Measurements from ENCODE around the gene CTDP1. TPM values are rescaled to one million over a fixed set of nuclear protein-coding genes. Genes with fewer than 3 reads are reported as not detected.

Gene CTDP1
- total RNA-seq, 1 experiment from 2014 or later: 33.7 TPM

GRCh38 chr18:79697178-79697577, 17.6 kb downstream of the CTDP1 start:
- Mint-ChIP-seq H3K27me3 (ENCODE audit: low read depth) (no peaks in the 10 kb centered on the region), H3K36me3 (ENCODE audit: insufficient read depth in 1 of 3, low read depth in 3 of 3) (peaks cover 28 to 56% (median 51%) of the 10 kb centered on the region in 3 experiments; a peak in 6 of 7 replicates), H3K27ac (no peak overlapping the region; a peak in 1 of 7 replicates), H3K4me1 (peaks cover 8 to 13% of the 10 kb centered on the region in 2 experiments), H3K9me3 (no peaks in the 10 kb centered on the region), H3K4me3 (no peak overlapping the region)
- DNase-seq: no peak
- Histone ChIP-seq H3K4me1 (ENCODE audit: insufficient read depth, low read length) (no peaks in the 10 kb centered on the region), H3K23me2 (ENCODE audit: insufficient read length, low read depth, low read length, poor library complexity, severe bottlenecking) (no peaks in the 10 kb centered on the region), H2BK5ac (ENCODE audit: insufficient read length, low read length) (no peak overlapping the region), H4K20me1 (ENCODE audit: control insufficient read depth, insufficient read depth, insufficient read length) (peaks cover 2% of the 10 kb centered on the region), H4K8ac (replicated peaks; ENCODE audit: insufficient read length, low read depth, low read length) (no peak overlapping the region), H2BK120ac (ENCODE audit: low read depth, low read length, poor library complexity, severe bottlenecking) (no peak overlapping the region), H3T11ph (ENCODE audit: low read length) (no peak overlapping the region), H4K5ac (ENCODE audit: insufficient read length, low read depth, low read length) (no peak overlapping the region), H3K9ac (ENCODE audit: extremely low read depth, insufficient read length, low read length) (no peak overlapping the region), H3K27me3 (ENCODE audit: insufficient read depth, low read length) (no peaks in the 10 kb centered on the region), H2BK20ac (ENCODE audit: low read depth, low read length, poor library complexity, severe bottlenecking) (no peak overlapping the region), H2BK12ac (ENCODE audit: insufficient read length, low read depth, low read length) (no peak overlapping the region), H3K4me2 (ENCODE audit: insufficient read depth, insufficient read length, low read length) (no peak overlapping the region), H2BK15ac (ENCODE audit: low read depth, low read length) (no peak overlapping the region), H3K14ac (ENCODE audit: insufficient read depth, low read length) (no peak overlapping the region), H3K9me3 (ENCODE audit: control insufficient read depth, low read depth, low read length) (no peaks in the 10 kb centered on the region), H3K79me1 (ENCODE audit: insufficient read depth, low read depth, low read length, poor library complexity, severe bottlenecking) (peaks cover 6% of the 10 kb centered on the region), H3K27ac (ENCODE audit: insufficient read length, low read depth, low read length) (no peak overlapping the region), H2AFZ (ENCODE audit: low read length) (no peak overlapping the region), H3K4ac (ENCODE audit: low read depth, low read length) (no peak overlapping the region), H3K23ac (ENCODE audit: insufficient read length, low read depth, low read length) (no peak overlapping the region), H3K79me2 (ENCODE audit: insufficient read depth, low read length) (peaks cover 8% of the 10 kb centered on the region; the same call in 1 of the 2 replicates), H2AK5ac (ENCODE audit: insufficient read length, low read length) (no peak overlapping the region), H3K56ac (ENCODE audit: insufficient read length, low read depth, low read length) (no peak overlapping the region), H4K91ac (ENCODE audit: insufficient read length, low read depth, low read length) (no peak overlapping the region), H3K18ac (ENCODE audit: insufficient read length, low read depth, low read length) (no peak overlapping the region)
- no peak for TF ChIP-seq CTCF (conservative IDR thresholded peaks at IDR 0.05)
- WGBS (ENCODE audit: extremely low coverage, insufficient read length, low lambda C conversion rate): no CpG with 5 or more reads among the region's 24 CpGs

Data from H9 (cell line).